ENCODE results near the gene PLXNB2. TPM values are rescaled to one million over a fixed set of nuclear protein-coding genes. Genes with fewer than 3 reads are reported as not detected.

PLXNB2 gene
- total RNA-seq, 3 donors from 2014 or later: 4.0 to 4.8 (median 4.7) TPM

- peaks cover 7% of the 10 kb centered on the region for H3K36me3 Mint-ChIP-seq (ENCODE audit: insufficient read depth)
- ATAC-seq: no peak
- H3K4me1 Mint-ChIP-seq (ENCODE audit: low read depth): peaks cover 9% of the 10 kb centered on the region
- no peaks in the 10 kb centered on the region for H3K27me3 Mint-ChIP-seq (ENCODE audit: low read depth)
- H3K4me3 Mint-ChIP-seq: no peak overlapping the region
- no peak for DNase-seq
- no peaks in the 10 kb centered on the region for H3K9me3 Mint-ChIP-seq
These were observed 74.8 kb downstream of the PLXNB2 start for GRCh38 chr22:50232481-50233151.

GRCh38 chr22:50229370-50229769 is 78.1 kb downstream of the PLXNB2 start:
- ATAC-seq (no peak), DNase-seq (no peak)
- H3K4me1 Mint-ChIP-seq (ENCODE audit: low read depth): no peaks in the 10 kb centered on the region
- H3K27me3 Mint-ChIP-seq (ENCODE audit: low read depth): no peaks in the 10 kb centered on the region
- no peaks in the 10 kb centered on the region for H3K9me3 Mint-ChIP-seq
- H3K4me3 Mint-ChIP-seq: no peak overlapping the region
- H3K36me3 Mint-ChIP-seq (ENCODE audit: insufficient read depth): peaks cover 13% of the 10 kb centered on the region

GRCh38 chr22:50228366-50228765 is 79.1 kb downstream of the PLXNB2 start:
- Mint-ChIP-seq H3K4me1 (ENCODE audit: low read depth) (no peaks in the 10 kb centered on the region), H3K4me3 (no peak overlapping the region), H3K9me3 (no peaks in the 10 kb centered on the region), H3K36me3 (ENCODE audit: insufficient read depth) (peaks cover 17% of the 10 kb centered on the region), H3K27me3 (ENCODE audit: low read depth) (no peaks in the 10 kb centered on the region)
- no peak for ATAC-seq
- DNase-seq: no peak

GRCh38 chr22:50227579-50228215 is 79.7 kb downstream of the PLXNB2 start:
- no peak for DNase-seq
- Mint-ChIP-seq H3K4me3 (no peak overlapping the region), H3K36me3 (ENCODE audit: insufficient read depth) (peaks cover 22% of the 10 kb centered on the region), H3K9me3 (no peaks in the 10 kb centered on the region), H3K27me3 (ENCODE audit: low read depth) (no peaks in the 10 kb centered on the region), H3K4me1 (ENCODE audit: low read depth) (no peaks in the 10 kb centered on the region)
- no peak for ATAC-seq

- no peak for ATAC-seq
- H3K9me3 Mint-ChIP-seq: no peaks in the 10 kb centered on the region
- H3K4me1 Mint-ChIP-seq (ENCODE audit: low read depth): no peaks in the 10 kb centered on the region
- no peak for DNase-seq
- no peak overlapping the region for H3K4me3 Mint-ChIP-seq
- H3K36me3 Mint-ChIP-seq (ENCODE audit: insufficient read depth): peaks cover 23% of the 10 kb centered on the region
- H3K27me3 Mint-ChIP-seq (ENCODE audit: low read depth): no peaks in the 10 kb centered on the region
These were observed 80.6 kb downstream of the PLXNB2 start for GRCh38 chr22:50226875-50227165.

- ATAC-seq: no peak
- DNase-seq: no peak
- Mint-ChIP-seq H3K9me3 (no peaks in the 10 kb centered on the region), H3K36me3 (ENCODE audit: insufficient read depth) (peaks cover 23% of the 10 kb centered on the region), H3K4me3 (no peak overlapping the region), H3K4me1 (ENCODE audit: low read depth) (no peaks in the 10 kb centered on the region), H3K27me3 (ENCODE audit: low read depth) (no peaks in the 10 kb centered on the region)
These were observed 81.2 kb downstream of the PLXNB2 start for GRCh38 chr22:50226063-50226874.

GRCh38 chr22:50225200-50225969 is 82.1 kb downstream of the PLXNB2 start:
- ATAC-seq: no peak
- H3K27me3 Mint-ChIP-seq (ENCODE audit: low read depth): no peaks in the 10 kb centered on the region
- no peak overlapping the region for H3K4me3 Mint-ChIP-seq
- no peak for DNase-seq
- H3K36me3 Mint-ChIP-seq (ENCODE audit: insufficient read depth): peaks cover 25% of the 10 kb centered on the region
- no peaks in the 10 kb centered on the region for H3K4me1 Mint-ChIP-seq (ENCODE audit: low read depth)
- H3K9me3 Mint-ChIP-seq: no peaks in the 10 kb centered on the region

Other genes starting within 250 kb of the PLXNB2 start
- not detected for gene TTLL8, start 249.3 kb downstream of the PLXNB2 start, total RNA-seq
- gene MLC1, start 222.2 kb downstream of the PLXNB2 start, total RNA-seq: under 1 TPM; 0.13 to 0.87 (median 0.38) TPM
- gene MOV10L1, start 217.6 kb downstream of the PLXNB2 start, total RNA-seq: not detected
- gene PANX2, start 136.9 kb downstream of the PLXNB2 start, total RNA-seq: 1 to 10 TPM; 1.1 to 2.9 (median 1.4) TPM
- 10 to 100 TPM; 91.3 to 95.0 (median 93.4) TPM for gene TRABD, start 121.7 kb downstream of the PLXNB2 start, total RNA-seq
- 10 to 100 TPM; 24.4 to 27.9 (median 26.9) TPM for gene SELENOO, start 106.6 kb downstream of the PLXNB2 start, total RNA-seq
- gene TUBGCP6, start 62.6 kb downstream of the PLXNB2 start, total RNA-seq: 10 to 100 TPM; 44.5 to 50.6 (median 48.3) TPM
- gene HDAC10, start 56.4 kb downstream of the PLXNB2 start, total RNA-seq: 10 to 100 TPM; 45.1 to 50.6 (median 48.2) TPM
- gene MAPK12, start 46.0 kb downstream of the PLXNB2 start, total RNA-seq: 1 to 10 TPM; 3.3 to 4.3 (median 3.9) TPM
- gene MAPK11, start 37.3 kb downstream of the PLXNB2 start, total RNA-seq: 10 to 100 TPM in 1 of 3 donors, 1 to 10 TPM in 2; 9.4 to 10.1 (median 9.8) TPM
- gene DENND6B, start 19.4 kb upstream of the PLXNB2 start, total RNA-seq: 1 to 10 TPM; 1.0 to 1.6 (median 1.3) TPM
- 10 to 100 TPM; 41.4 to 52.6 (median 43.3) TPM for gene PPP6R2, start 35.7 kb upstream of the PLXNB2 start, total RNA-seq
- 100 to 1,000 TPM; 128 to 130 (median 129) TPM for gene SBF1, start 167.4 kb upstream of the PLXNB2 start, total RNA-seq
- 1 to 10 TPM; 4.8 to 9.4 (median 8.2) TPM for gene ADM2, start 173.9 kb upstream of the PLXNB2 start, total RNA-seq
- gene MIOX, start 179.2 kb upstream of the PLXNB2 start, total RNA-seq: under 1 TPM in 1 of 3 donors, not detected in 2; 0.30 TPM
- 10 to 100 TPM; 68.7 to 79.9 (median 72.2) TPM for gene LMF2, start 200.1 kb upstream of the PLXNB2 start, total RNA-seq
- gene NCAPH2, start 200.6 kb upstream of the PLXNB2 start, total RNA-seq: 100 to 1,000 TPM; 152 to 175 (median 156) TPM
- gene SCO2, start 218.0 kb upstream of the PLXNB2 start, total RNA-seq: 10 to 100 TPM; 12.7 to 14.4 (median 14.2) TPM
- gene TYMP, start 222.4 kb upstream of the PLXNB2 start, total RNA-seq: 100 to 1,000 TPM in 1 of 3 donors, 10 to 100 TPM in 2; 64.4 to 103 (median 66.1) TPM
- 1 to 10 TPM; 5.4 to 7.4 (median 6.4) TPM for gene KLHDC7B, start 238.3 kb upstream of the PLXNB2 start, total RNA-seq

All from activated T-cell treated with anti-CD3 and anti-CD28 coated beads, Interleukin-2, amount 50 U/mL, for 4 hours (primary cell).